A673 (cell line): ENCODE data around the gene NAT14. TPM values are rescaled to one million over a fixed set of nuclear protein-coding genes. Genes with fewer than 3 reads are reported as not detected.
"Not testable (repeated sequence)": the region's sequence is repeated elsewhere in the genome, so short reads cannot be mapped to it uniquely, and the experiment has no call there.

ENCODE experiments used
- BruUV-seq: library from RNA; stranded (reverse); fragments of 400-500 nt; replicated peaks from 2 replicates; lab custom pipeline; 2021; lab: Mats Ljungman, UMichigan
- CTCF ChIA-PET: fragments of 300-600 bp; sonication (Branson Sonifier 250); formaldehyde crosslinking; loops from one replicate; lab custom pipeline; 2022; ENCODE audit warnings: antibody characterized with exemption; lab: Charles Lee
- POLR2A ChIA-PET: fragments of 300-600 bp; sonication (Branson Sonifier 250); formaldehyde crosslinking; loops from one replicate; lab custom pipeline; 2022; ENCODE audit warnings: antibody characterized with exemption; ENCODE audit not compliant: low non-redundant PET; lab: Charles Lee
- DNase-seq: peaks from one replicate; pipeline ENCODE4 v3.0.0-alpha.2; 2015; ENCODE audit warnings: low spot score
- H3K27ac ChIP-seq: fragments of 200-600 bp; sonication (generic); 2 replicates; pipeline ENCODE4 v1.5.1; 2016; ENCODE audit warnings: mixed run types, low read depth, mild to moderate bottlenecking, mixed read lengths, antibody characterized with exemption, low read length; ENCODE audit not compliant: poor library complexity, severe bottlenecking
- H3K27me3 ChIP-seq: fragments of 200-600 bp; sonication (generic); replicated peaks from 2 replicates; pipeline ENCODE4 v1.6.1; 2017; ENCODE audit warnings: mixed run types, low read depth, mild to moderate bottlenecking, mixed read lengths, antibody characterized with exemption, low read length; ENCODE audit not compliant: insufficient read depth, poor library complexity
- H3K36me3 ChIP-seq: fragments of 200-600 bp; sonication (generic); 2 replicates; pipeline ENCODE4 v1.6.1; 2016; ENCODE audit warnings: mixed run types, mild to moderate bottlenecking, mixed read lengths, antibody characterized with exemption, low read length; ENCODE audit not compliant: insufficient read depth, poor library complexity, severe bottlenecking
- H3K4me1 ChIP-seq: fragments of 200-600 bp; sonication (generic); 2 replicates; pipeline ENCODE4 v1.6.1; 2017; ENCODE audit warnings: mixed run types, mild to moderate bottlenecking, mixed read lengths, antibody characterized with exemption, low read length; ENCODE audit not compliant: insufficient read depth, poor library complexity, severe bottlenecking
- H3K4me3 ChIP-seq: fragments of 200-600 bp; sonication (generic); 2 replicates; pipeline ENCODE4 v1.5.1; 2016; ENCODE audit warnings: low read depth, mixed run types, mild to moderate bottlenecking, mixed read lengths, low read length; ENCODE audit not compliant: poor library complexity, severe bottlenecking
- H3K9me3 ChIP-seq: fragments of 200-600 bp; sonication (generic); 2 replicates; pipeline ENCODE4 v1.6.1; 2016; ENCODE audit warnings: mixed run types, low read depth, mild to moderate bottlenecking, mixed read lengths, antibody characterized with exemption, low read length; ENCODE audit not compliant: poor library complexity, severe bottlenecking
- EZH2 ChIP-seq: fragments of 200-600 bp; sonication (generic); IDR thresholded peaks from 2 replicates; pipeline ENCODE4 v1.6.1; 2017; ENCODE audit warnings: borderline replicate concordance, low read depth, mild to moderate bottlenecking, mixed read lengths, antibody characterized with exemption, low read length; ENCODE audit not compliant: poor library complexity, severe bottlenecking
- intact Hi-C: fragments of 100-400 bp; cut with micrococcal nuclease; formaldehyde crosslinking; loops from one replicate; pipeline ENCODE4 v1.10.0; 2022; ENCODE audit not compliant: unreplicated experiment
- total RNA-seq: library from RNA; stranded (reverse); gene quantifications from 2 replicates; pipeline ENCODE4 v1.2.3, GENCODE V29; 2021
- TF ChIP-seq, protein P1 (sequence below): fragments of 300-800, 200-600 bp; sonication (generic); conservative IDR thresholded peaks from 2 replicates; pipeline ENCODE4 v1.5.1; 2017; ENCODE audit warnings: low read depth, mild to moderate bottlenecking, antibody characterized with exemption, low read length, moderate library complexity, mixed read lengths

NAT14 gene
- total RNA-seq, 1 experiment from 2014 or later: 55.1 TPM

GRCh38 chr19:55530996-55531395 is 46.0 kb downstream of the NAT14 start:
- H3K27ac ChIP-seq: no peak overlapping the region
- no peaks in the 10 kb centered on the region for H3K36me3 ChIP-seq
- no peaks in the 10 kb centered on the region for H3K9me3 ChIP-seq
- no peaks in the 10 kb centered on the region for H3K4me1 ChIP-seq
- H3K27me3 ChIP-seq: no peaks in the 10 kb centered on the region
- CTCF ChIA-PET: no interaction called here
- H3K4me3 ChIP-seq: no peak overlapping the region
- intact Hi-C loops: no loop called here
- no TSS peak for BruUV-seq
- TF ChIP-seq EZH2: no peak
- TF ChIP-seq, protein P1, sequence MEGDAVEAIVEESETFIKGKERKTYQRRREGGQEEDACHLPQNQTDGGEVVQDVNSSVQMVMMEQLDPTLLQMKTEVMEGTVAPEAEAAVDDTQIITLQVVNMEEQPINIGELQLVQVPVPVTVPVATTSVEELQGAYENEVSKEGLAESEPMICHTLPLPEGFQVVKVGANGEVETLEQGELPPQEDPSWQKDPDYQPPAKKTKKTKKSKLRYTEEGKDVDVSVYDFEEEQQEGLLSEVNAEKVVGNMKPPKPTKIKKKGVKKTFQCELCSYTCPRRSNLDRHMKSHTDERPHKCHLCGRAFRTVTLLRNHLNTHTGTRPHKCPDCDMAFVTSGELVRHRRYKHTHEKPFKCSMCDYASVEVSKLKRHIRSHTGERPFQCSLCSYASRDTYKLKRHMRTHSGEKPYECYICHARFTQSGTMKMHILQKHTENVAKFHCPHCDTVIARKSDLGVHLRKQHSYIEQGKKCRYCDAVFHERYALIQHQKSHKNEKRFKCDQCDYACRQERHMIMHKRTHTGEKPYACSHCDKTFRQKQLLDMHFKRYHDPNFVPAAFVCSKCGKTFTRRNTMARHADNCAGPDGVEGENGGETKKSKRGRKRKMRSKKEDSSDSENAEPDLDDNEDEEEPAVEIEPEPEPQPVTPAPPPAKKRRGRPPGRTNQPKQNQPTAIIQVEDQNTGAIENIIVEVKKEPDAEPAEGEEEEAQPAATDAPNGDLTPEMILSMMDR: no peak
- DNase-seq: no peak
- POLR2A ChIA-PET: no interaction called here

- CTCF ChIA-PET, BruUV-seq, H3K27ac ChIP-seq, DNase-seq, H3K36me3 ChIP-seq, H3K27me3 ChIP-seq, H3K9me3 ChIP-seq, H3K4me1 ChIP-seq, intact Hi-C loops, H3K4me3 ChIP-seq: not testable (repeated sequence)
- POLR2A ChIA-PET: interaction anchor here (0.7 kb wide), 1 partner anchor 35 kb away, joined by 17 read pairs; no protein-coding TSS in a partner anchor
Measured at GRCh38 chr19:55534280-55534679, 49.3 kb downstream of the NAT14 start.

DNA sequence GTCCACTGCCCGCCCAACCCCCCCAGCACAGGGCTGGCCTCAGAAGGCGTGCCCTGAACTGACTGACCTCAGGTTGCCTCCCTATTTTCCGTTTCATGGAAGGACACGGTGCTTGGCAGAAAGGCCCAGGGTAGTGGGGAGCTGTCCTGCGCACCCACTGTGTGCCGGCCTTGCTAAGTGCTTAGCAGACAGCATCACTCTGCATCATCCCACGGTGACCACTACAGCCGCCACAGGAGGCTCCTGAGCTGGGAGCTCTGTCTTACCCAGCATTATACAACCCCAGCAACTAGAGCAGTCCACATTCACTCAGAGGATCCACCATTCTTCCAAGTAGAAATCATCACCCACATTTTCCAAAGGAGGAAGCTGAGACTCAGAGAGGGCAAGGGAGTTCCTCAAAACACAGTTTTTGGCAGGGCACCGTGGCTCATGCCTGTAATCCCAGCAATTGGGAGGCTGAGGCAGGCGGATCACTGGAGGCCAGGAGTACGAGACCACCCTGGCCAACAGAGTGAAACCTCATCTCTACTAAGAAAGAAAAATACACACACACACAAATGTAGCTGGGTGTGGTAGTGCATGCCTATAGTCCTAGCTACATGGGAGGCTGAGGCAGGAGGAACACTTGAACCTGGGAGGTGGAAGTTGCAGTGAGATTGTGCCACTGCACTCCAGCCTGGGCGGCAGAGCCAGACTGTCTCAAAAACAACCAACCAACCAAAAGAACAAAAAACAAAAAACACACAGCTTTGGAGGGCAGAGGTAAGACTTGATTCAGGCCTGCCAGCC is 50.4 kb downstream of the NAT14 start:
- DNase-seq: no peak
- Histone ChIP-seq H3K4me3 (no peak overlapping the region), H3K9me3 (no peaks in the 10 kb centered on the region), H3K4me1 (no peaks in the 10 kb centered on the region), H3K27me3 (no peaks in the 10 kb centered on the region), H3K36me3 (no peaks in the 10 kb centered on the region), H3K27ac (no peak overlapping the region)
- BruUV-seq: no TSS peak
- TF ChIP-seq, protein P1: no peak
- TF ChIP-seq EZH2: no peak
- ChIA-PET CTCF (interaction anchor here (0.6 kb wide), 2 partner anchors 83 to 376 kb away, joined by 4 to 6 read pairs; no protein-coding TSS in a partner anchor), POLR2A (interaction anchor here (0.7 kb wide), 1 partner anchor 36 kb away, joined by 17 read pairs; no protein-coding TSS in a partner anchor)
- intact Hi-C loops: no loop called here
